SK-N-MC (cell line): ENCODE data around the gene IFT27.

Experiments used
- EZH2 ChIP-seq: fragments of 200-600 bp; sonication (generic); IDR thresholded peaks from one replicate; pipeline ENCODE4 v1.6.1; 2017; ENCODE audit warnings: antibody characterized with exemption
- FOXP2 ChIP-seq: optimal IDR thresholded peaks from 2 replicates; pipeline ENCODE3; 2011; ENCODE audit warnings: mild to moderate bottlenecking, moderate library complexity; ENCODE audit not compliant: insufficient read depth; ENCODE audit errors: extremely low read length, control extremely low read depth
- POLR2AphosphoS5 ChIP-seq: IDR thresholded peaks from 2 replicates; pipeline ENCODE4 v1.6.1; 2012; ENCODE audit warnings: mild to moderate bottlenecking, low read depth, low read length, borderline replicate concordance

DNA sequence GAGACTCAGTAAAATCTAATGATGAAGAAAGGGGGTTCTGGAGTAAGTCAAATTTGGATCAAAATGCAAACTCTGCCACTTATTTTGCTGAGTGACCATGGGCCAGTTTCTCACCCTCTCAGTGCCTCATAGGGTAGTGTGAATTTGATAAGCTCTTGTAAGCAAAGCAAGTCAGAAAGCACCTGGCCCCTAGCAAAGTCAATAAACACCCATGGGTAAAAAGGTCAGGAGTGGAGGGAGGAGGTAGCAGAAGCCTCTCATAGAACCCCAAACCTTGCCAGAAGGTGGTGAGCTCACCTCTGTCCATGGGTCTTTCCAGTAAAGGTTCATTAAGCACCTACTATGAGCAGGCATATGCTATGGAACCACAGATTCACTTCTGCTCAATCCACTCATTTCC, 53.9 kb downstream of the IFT27 start:
- TF ChIP-seq EZH2 (no peak), POLR2AphosphoS5 (no peak), FOXP2 (no peak)
